Endothelial cell (in vitro differentiated cells): ENCODE data around the gene KRT10. TPM values are rescaled to one million over a fixed set of nuclear protein-coding genes. Genes with fewer than 3 reads are reported as not detected.

ENCODE experiments used
- DNase-seq: peaks from one replicate; pipeline ENCODE4 v3.0.0; 2021; ENCODE audit warnings: low spot score
- H3K27ac Mint-ChIP-seq: one replicate; pipeline ENCODE4 v1.8.0; 2021; ENCODE audit warnings: mixed read lengths, inconsistent platforms; ENCODE audit not compliant: unreplicated experiment
- H3K27me3 Mint-ChIP-seq: one replicate; pipeline ENCODE4 v1.8.0; 2021; ENCODE audit warnings: mild to moderate bottlenecking, moderate library complexity, mixed read lengths, inconsistent platforms; ENCODE audit not compliant: unreplicated experiment
- H3K36me3 Mint-ChIP-seq: one replicate; pipeline ENCODE4 v1.8.0; 2021; ENCODE audit warnings: mild to moderate bottlenecking, low read depth, mixed read lengths, inconsistent platforms; ENCODE audit not compliant: unreplicated experiment
- H3K4me1 Mint-ChIP-seq: one replicate; pipeline ENCODE4 v1.8.0; 2021; ENCODE audit warnings: mild to moderate bottlenecking, mixed read lengths, inconsistent platforms; ENCODE audit not compliant: unreplicated experiment
- H3K4me3 Mint-ChIP-seq: one replicate; pipeline ENCODE4 v1.8.0; 2021; ENCODE audit warnings: mild to moderate bottlenecking, mixed read lengths, inconsistent platforms; ENCODE audit not compliant: unreplicated experiment
- H3K9me3 Mint-ChIP-seq: one replicate; pipeline ENCODE4 v1.8.0; 2021; ENCODE audit warnings: mixed read lengths, inconsistent platforms; ENCODE audit not compliant: unreplicated experiment
- total RNA-seq: library from RNA; stranded (reverse); fragmentation: NEBNext Ultra II Directional; extraction: Animal tissue kit (Norgen Biotek cat#: 25700); gene quantifications from one replicate; pipeline ENCODE4 v1.2.1, GENCODE V29; 2021; ENCODE audit not compliant: unreplicated experiment
- TF ChIP-seq, protein P1 (sequence below): fragments of 200-600 bp; sonication (generic); IDR thresholded peaks from one replicate; pipeline ENCODE4 v1.5.0; 2021; ENCODE audit warnings: antibody characterized with exemption; ENCODE audit not compliant: unreplicated experiment

KRT10 gene
- total RNA-seq, 1 donor from 2014 or later, result 28.2 TPM

GRCh38 chr17:40819528-40820125 lies 2.8 kb downstream of the KRT10 start:
- Mint-ChIP-seq H3K4me1 (peaks cover 30% of the 10 kb centered on the region), H3K27me3 (no peaks in the 10 kb centered on the region), H3K9me3 (no peaks in the 10 kb centered on the region), H3K36me3 (peaks cover 17% of the 10 kb centered on the region), H3K4me3 (peak overlapping the region; percentile 90), H3K27ac (peak overlapping the region; percentile 95)
- peak; percentile 18 for DNase-seq
- TF ChIP-seq, protein P1, sequence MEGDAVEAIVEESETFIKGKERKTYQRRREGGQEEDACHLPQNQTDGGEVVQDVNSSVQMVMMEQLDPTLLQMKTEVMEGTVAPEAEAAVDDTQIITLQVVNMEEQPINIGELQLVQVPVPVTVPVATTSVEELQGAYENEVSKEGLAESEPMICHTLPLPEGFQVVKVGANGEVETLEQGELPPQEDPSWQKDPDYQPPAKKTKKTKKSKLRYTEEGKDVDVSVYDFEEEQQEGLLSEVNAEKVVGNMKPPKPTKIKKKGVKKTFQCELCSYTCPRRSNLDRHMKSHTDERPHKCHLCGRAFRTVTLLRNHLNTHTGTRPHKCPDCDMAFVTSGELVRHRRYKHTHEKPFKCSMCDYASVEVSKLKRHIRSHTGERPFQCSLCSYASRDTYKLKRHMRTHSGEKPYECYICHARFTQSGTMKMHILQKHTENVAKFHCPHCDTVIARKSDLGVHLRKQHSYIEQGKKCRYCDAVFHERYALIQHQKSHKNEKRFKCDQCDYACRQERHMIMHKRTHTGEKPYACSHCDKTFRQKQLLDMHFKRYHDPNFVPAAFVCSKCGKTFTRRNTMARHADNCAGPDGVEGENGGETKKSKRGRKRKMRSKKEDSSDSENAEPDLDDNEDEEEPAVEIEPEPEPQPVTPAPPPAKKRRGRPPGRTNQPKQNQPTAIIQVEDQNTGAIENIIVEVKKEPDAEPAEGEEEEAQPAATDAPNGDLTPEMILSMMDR, result no peak

GRCh38 chr17:40818733-40819527 lies 3.5 kb downstream of the KRT10 start:
- H3K36me3 Mint-ChIP-seq, result peaks cover 17% of the 10 kb centered on the region
- DNase-seq, result peak; percentile 88
- H3K4me1 Mint-ChIP-seq, result peaks cover 30% of the 10 kb centered on the region
- H3K4me3 Mint-ChIP-seq, result peak overlapping the region; percentile 98
- H3K27ac Mint-ChIP-seq, result peak overlapping the region; percentile 98
- TF ChIP-seq, protein P1, result no peak
- H3K27me3 Mint-ChIP-seq, result no peaks in the 10 kb centered on the region
- H3K9me3 Mint-ChIP-seq, result no peaks in the 10 kb centered on the region

- no peaks in the 10 kb centered on the region for H3K9me3 Mint-ChIP-seq
- peaks cover 17% of the 10 kb centered on the region for H3K36me3 Mint-ChIP-seq
- TF ChIP-seq, protein P1, result no peak
- peaks cover 30% of the 10 kb centered on the region for H3K4me1 Mint-ChIP-seq
- DNase-seq, result no peak
- H3K4me3 Mint-ChIP-seq, result peak overlapping the region; percentile 98
- H3K27ac Mint-ChIP-seq, result peak overlapping the region; percentile 98
- H3K27me3 Mint-ChIP-seq, result no peaks in the 10 kb centered on the region
Measured at GRCh38 chr17:40818343-40818732, 4.1 kb downstream of the KRT10 start.

GRCh38 chr17:40817103-40817682 lies 5.2 kb downstream of the KRT10 start:
- H3K4me3 Mint-ChIP-seq, result peak overlapping the region; percentile 84
- H3K27me3 Mint-ChIP-seq, result no peaks in the 10 kb centered on the region
- TF ChIP-seq, protein P1, result no peak
- DNase-seq, result no peak
- H3K36me3 Mint-ChIP-seq, result peaks cover 14% of the 10 kb centered on the region
- no peaks in the 10 kb centered on the region for H3K9me3 Mint-ChIP-seq
- H3K4me1 Mint-ChIP-seq, result peaks cover 30% of the 10 kb centered on the region
- H3K27ac Mint-ChIP-seq, result peak overlapping the region; percentile 85
